ENCODE data around the gene PARD3B. TPM values are rescaled to one million over a fixed set of nuclear protein-coding genes. Genes with fewer than 3 reads are reported as not detected.

PARD3B gene
- total and polyA plus RNA-seq, 10 of the 15 experiments (the other 5 are each of a cell fraction or from before 2014, with no cell fraction given): 0.01 to 0.54 (median 0.07) TPM; not detected in 7

DNA sequence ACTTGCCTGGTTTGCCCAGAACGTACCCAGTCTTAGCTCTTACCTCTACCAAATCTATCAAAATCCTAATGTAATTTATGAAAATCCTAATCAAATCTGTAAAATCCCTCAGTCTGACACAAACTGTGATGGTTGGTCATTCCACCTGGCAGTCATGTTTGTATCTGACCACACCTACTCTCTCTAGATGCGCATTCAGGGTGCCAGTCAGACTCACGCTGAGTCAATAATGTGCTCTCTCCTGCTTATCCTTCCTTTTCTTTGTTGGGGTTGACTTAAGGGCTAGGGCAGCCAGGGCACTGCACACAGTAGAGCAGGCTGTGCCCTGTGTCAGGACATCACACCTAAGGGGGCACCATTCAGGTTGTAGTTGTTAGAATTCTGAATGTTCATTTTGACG, 48.5 kb upstream of the PARD3B start:
- CTCF ChIA-PET: no interaction called here
- no peaks in the 10 kb centered on the region for H3K4me1 ChIP-seq (ENCODE audit: control insufficient read depth, insufficient read depth, low read length)
- no peak overlapping the region for H3K4me3 ChIP-seq
- H2AFZ ChIP-seq (ENCODE audit: control insufficient read depth, low read depth, low read length): no peak overlapping the region
- DNase-seq (ENCODE audit: low read depth, low spot score): no peak
- H3K27me3 ChIP-seq (replicated peaks in 1 of 2; ENCODE audit: control insufficient read depth in 2 of 2, insufficient read depth in 2 of 2, low read length in 1 of 2): no peaks in the 10 kb centered on the region
- no peaks in the 10 kb centered on the region for H4K20me1 ChIP-seq (ENCODE audit: control insufficient read depth, insufficient read depth)
- H3K36me3 ChIP-seq (ENCODE audit: control insufficient read depth in 2 of 2, insufficient read depth in 2 of 2, low read length in 1 of 2): no peaks in the 10 kb centered on the region
- BruUV-seq (replicated peaks): no TSS peak
- intact Hi-C loops (cut with micrococcal nuclease; ENCODE audit: unreplicated experiment) (no loop called here), in situ Hi-C loops (cut with MboI) (no loop called here)
- H3K27ac ChIP-seq (ENCODE audit: control insufficient read depth, insufficient read depth): no peak overlapping the region
- TF ChIP-seq, protein P1, sequence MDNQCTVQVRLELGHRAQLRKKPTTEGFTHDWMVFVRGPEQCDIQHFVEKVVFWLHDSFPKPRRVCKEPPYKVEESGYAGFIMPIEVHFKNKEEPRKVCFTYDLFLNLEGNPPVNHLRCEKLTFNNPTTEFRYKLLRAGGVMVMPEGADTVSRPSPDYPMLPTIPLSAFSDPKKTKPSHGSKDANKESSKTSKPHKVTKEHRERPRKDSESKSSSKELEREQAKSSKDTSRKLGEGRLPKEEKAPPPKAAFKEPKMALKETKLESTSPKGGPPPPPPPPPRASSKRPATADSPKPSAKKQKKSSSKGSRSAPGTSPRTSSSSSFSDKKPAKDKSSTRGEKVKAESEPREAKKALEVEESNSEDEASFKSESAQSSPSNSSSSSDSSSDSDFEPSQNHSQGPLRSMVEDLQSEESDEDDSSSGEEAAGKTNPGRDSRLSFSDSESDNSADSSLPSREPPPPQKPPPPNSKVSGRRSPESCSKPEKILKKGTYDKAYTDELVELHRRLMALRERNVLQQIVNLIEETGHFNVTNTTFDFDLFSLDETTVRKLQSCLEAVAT (IDR thresholded peaks at IDR 0.05): no peak
- TF ChIP-seq MAX (IDR thresholded peaks at IDR 0.05; ENCODE audit: low read depth, low read length) (no peak), RELA (IDR thresholded peaks at IDR 0.05; ENCODE audit: borderline replicate concordance, partially characterized antibody) (no peak), SKIL (IDR thresholded peaks at IDR 0.05; ENCODE audit: low read depth, poor library complexity, severe bottlenecking) (no peak), IRF3 (IDR thresholded peaks at IDR 0.05) (no peak), RCOR1 (conservative IDR thresholded peaks at IDR 0.05; ENCODE audit: low read depth, low read length) (no peak), NRF1 (conservative IDR thresholded peaks at IDR 0.05; ENCODE audit: low read depth, low read length) (no peak), KDM1A (IDR thresholded peaks at IDR 0.05; ENCODE audit: borderline replicate concordance) (no peak), MXI1 (IDR thresholded peaks at IDR 0.05; ENCODE audit: low read depth, low read length) (no peak), SIX5 (IDR thresholded peaks at IDR 0.05; ENCODE audit: low read depth, low read length, severe bottlenecking) (no peak), RAD51 (IDR thresholded peaks at IDR 0.05) (no peak), BACH1 (IDR thresholded peaks at IDR 0.05; ENCODE audit: borderline replicate concordance) (no peak), RB1 (IDR thresholded peaks at IDR 0.05; ENCODE audit: borderline replicate concordance) (no peak), IKZF1 (conservative IDR thresholded peaks at IDR 0.05) (no peak), EGR1 (IDR thresholded peaks at IDR 0.05; ENCODE audit: borderline replicate concordance in 1 of 2, low read depth in 2 of 2, low read length in 2 of 2) (no peak)
- H3K4me2 ChIP-seq (ENCODE audit: control insufficient read depth, insufficient read depth): no peak overlapping the region
- no peak for ATAC-seq
- 28% methylated on average over 4 of the region's 4 CpGs for WGBS (ENCODE audit: insufficient coverage, insufficient replicate concordance, low lambda C conversion rate, missing lambda C conversion rate)
- FAIRE-seq: no peak
- no peaks in the 10 kb centered on the region for H3K9me3 ChIP-seq (replicated peaks; ENCODE audit: control insufficient read depth, insufficient read depth, low read length)
- SMC1A ChIA-PET (ENCODE audit: uncharacterized antibody, unreplicated experiment): no interaction called here
- H3K9ac ChIP-seq (ENCODE audit: control insufficient read depth, insufficient read depth, low read length): no peak overlapping the region
- RAD21 ChIA-PET (ENCODE audit: unreplicated experiment): no interaction called here
- POLR2A ChIA-PET: no interaction called here
- H3K79me2 ChIP-seq (ENCODE audit: control insufficient read depth, insufficient read depth, low read length): no peaks in the 10 kb centered on the region
